B cell (primary cell): ENCODE results near the gene SMIM28. TPM values are rescaled to one million over a fixed set of nuclear protein-coding genes. Genes with fewer than 3 reads are reported as not detected.

ENCODE experiments used
- ATAC-seq: fragments of 200-7000 bp; cut with Tn5 transposase; one replicate; pipeline ENCODE4 v1.10.0; 2021; ENCODE audit warnings: low read depth, mild to moderate bottlenecking, moderate number of reproducible peaks, moderate library complexity
- CTCF ChIA-PET: fragments of 350-600 bp; sonication (Branson Sonifier 250); formaldehyde crosslinking; loops from one replicate; lab custom pipeline; 2021; ENCODE audit warnings: antibody characterized with exemption, inconsistent platforms; lab: Charles Lee
- POLR2A ChIA-PET: fragments of 350-600 bp; sonication (Branson Sonifier 250); formaldehyde crosslinking; loops from one replicate; lab custom pipeline; 2021; ENCODE audit warnings: antibody characterized with exemption; lab: Charles Lee
- DNase-seq: peaks from one replicate; pipeline ENCODE4 v3.0.0; 2013
- H2AFZ ChIP-seq: 2 replicates; pipeline ENCODE4 v1.6.1; 2012; ENCODE audit warnings: mild to moderate bottlenecking, low read depth, low read length; ENCODE audit not compliant: insufficient read depth, poor library complexity, severe bottlenecking
- H3K27ac ChIP-seq, 2 donors: 1 replicate in 1 of 2; 2 replicates in 1 of 2; pipeline ENCODE4 v1.5.1; 2012 to 2013; ENCODE audit warnings: low read length in 2 of 2, mild to moderate bottlenecking in 2 of 2, moderate library complexity in 1 of 2
- H3K27me3 ChIP-seq, 4 experiments: fragments of 200-600 bp in 1 of 4; sonication (generic) in 1 of 4; replicated peaks in 1 of 4; 1 replicate in 2 of 4; 2 replicates in 2 of 4; pipeline versions ENCODE4 v1.6.1 to v1.7.0; 2013 to 2016; ENCODE audit warnings: low read length in 3 of 4, mild to moderate bottlenecking in 2 of 4, mixed read lengths in 1 of 4, moderate library complexity in 1 of 4; ENCODE audit not compliant: insufficient read depth in 4 of 4, control insufficient read depth in 3 of 4; ENCODE audit errors: control extremely low read depth in 1 of 4
- H3K36me3 ChIP-seq, 2 experiments: replicated peaks in 1 of 2; 1 replicate in 1 of 2; 2 replicates in 1 of 2; pipeline versions ENCODE4 v1.6.1 to v1.7.1; 2013; ENCODE audit warnings: low read length in 1 of 2; ENCODE audit not compliant: insufficient read depth in 2 of 2, control insufficient read depth in 1 of 2; ENCODE audit errors: control extremely low read depth in 1 of 2, extremely low read depth in 1 of 2
- H3K4me1 ChIP-seq, 2 donors: fragments of 200-600 bp in 1 of 2; sonication (generic) in 1 of 2; 1 replicate in 1 of 2; 2 replicates in 1 of 2; pipeline versions ENCODE4 v1.5.1 to v1.6.1; 2013 to 2017; ENCODE audit warnings: low read length in 2 of 2; ENCODE audit not compliant: control insufficient read depth in 2 of 2, insufficient read depth in 2 of 2
- H3K4me2 ChIP-seq: replicated peaks from 2 replicates; pipeline ENCODE3; 2012; ENCODE audit warnings: mild to moderate bottlenecking, low read depth, low read length; ENCODE audit not compliant: poor library complexity, severe bottlenecking
- H3K4me3 ChIP-seq, 5 experiments: fragments of 200-600 bp in 1 of 5; sonication (generic) in 1 of 5; 1 replicate in 3 of 5; 2 replicates in 2 of 5; pipeline versions ENCODE4 v1.5.1 to v1.7.0; 2011 to 2016; ENCODE audit warnings: low read length in 4 of 5, mild to moderate bottlenecking in 4 of 5, low read depth in 2 of 5, control low read depth in 1 of 5, moderate library complexity in 1 of 5; ENCODE audit not compliant: insufficient read depth in 1 of 5; ENCODE audit errors: control extremely low read depth in 1 of 5, extremely low read depth in 1 of 5
- H3K79me2 ChIP-seq: fragments of 200-600 bp; sonication (generic); one replicate; pipeline ENCODE4 v1.6.0; 2016; ENCODE audit warnings: low read length; ENCODE audit not compliant: control insufficient read depth, insufficient read depth
- H3K9ac ChIP-seq: fragments of 200-600 bp; sonication (generic); 2 replicates; pipeline ENCODE4 v1.6.1; 2017; ENCODE audit warnings: mild to moderate bottlenecking, low read length, moderate library complexity
- H3K9me3 ChIP-seq, 3 donors: one replicate each; pipeline versions ENCODE4 v1.6.1 to v1.7.1; 2013; ENCODE audit warnings: low read length in 2 of 3; ENCODE audit not compliant: control insufficient read depth in 2 of 3, insufficient read depth in 1 of 3; ENCODE audit errors: control extremely low read depth in 1 of 3
- H4K20me1 ChIP-seq: 2 replicates; pipeline ENCODE4 v1.6.0; 2012; ENCODE audit warnings: mild to moderate bottlenecking, low read length; ENCODE audit not compliant: insufficient read depth, control insufficient read depth, poor library complexity, severe bottlenecking
- H3K27ac Mint-ChIP-seq: one replicate; pipeline ENCODE4 v1.8.0; 2021; ENCODE audit warnings: mixed read lengths
- H3K27me3 Mint-ChIP-seq: one replicate; pipeline ENCODE4 v1.8.0; 2021; ENCODE audit warnings: mixed read lengths
- H3K4me1 Mint-ChIP-seq: one replicate; pipeline ENCODE4 v1.8.0; 2021; ENCODE audit warnings: mixed read lengths
- H3K4me3 Mint-ChIP-seq: one replicate; pipeline ENCODE4 v1.8.0; 2021; ENCODE audit warnings: mixed read lengths
- H3K9me3 Mint-ChIP-seq: one replicate; pipeline ENCODE4 v1.8.0; 2022; ENCODE audit warnings: mixed read lengths; ENCODE audit not compliant: insufficient read depth
- CTCF ChIP-seq: fragments of 200-600 bp; IDR thresholded peaks from one replicate; pipeline ENCODE4 v1.8.0; 2022; ENCODE audit warnings: antibody characterized with exemption, mild to moderate bottlenecking
- EZH2 ChIP-seq: IDR thresholded peaks from 2 replicates; pipeline ENCODE4 v1.6.1; 2012; ENCODE audit warnings: borderline replicate concordance, low read depth, mild to moderate bottlenecking, moderate library complexity, low read length; ENCODE audit not compliant: insufficient read depth, poor library complexity, severe bottlenecking
- WGBS: methylation state at CpG from one replicate; pipeline ENCODE4 v1.1.5; 2013; ENCODE audit warnings: missing lambda C conversion rate; ENCODE audit not compliant: insufficient coverage; 5-methylcytosine and 5-hydroxymethylcytosine counted together
- intact Hi-C: fragments of 100-400 bp; cut with micrococcal nuclease; formaldehyde crosslinking; loops from one replicate; pipeline ENCODE4 v1.10.0; 2022
- polyA plus RNA-seq: library from polyadenylated mRNA; depleted of rRNA; stranded (reverse); fragments of >200 nt; gene quantifications from 2 replicates; pipeline ENCODE4 v1.2.3, GENCODE V29; 2012
- total RNA-seq, 2 donors: library from RNA; stranded (reverse); fragments of 120-200 nt in 1 of 2; gene quantifications; 1 replicate in 1 of 2; 2 replicates in 1 of 2; pipeline versions ENCODE4 v1.2.3 to v1.2.4, GENCODE V29; 2013 to 2022

Gene SMIM28
- total and polyA plus RNA-seq, 2 donors (not counting 1 experiment from before 2014, with no cell fraction given), result not detected

DNA sequence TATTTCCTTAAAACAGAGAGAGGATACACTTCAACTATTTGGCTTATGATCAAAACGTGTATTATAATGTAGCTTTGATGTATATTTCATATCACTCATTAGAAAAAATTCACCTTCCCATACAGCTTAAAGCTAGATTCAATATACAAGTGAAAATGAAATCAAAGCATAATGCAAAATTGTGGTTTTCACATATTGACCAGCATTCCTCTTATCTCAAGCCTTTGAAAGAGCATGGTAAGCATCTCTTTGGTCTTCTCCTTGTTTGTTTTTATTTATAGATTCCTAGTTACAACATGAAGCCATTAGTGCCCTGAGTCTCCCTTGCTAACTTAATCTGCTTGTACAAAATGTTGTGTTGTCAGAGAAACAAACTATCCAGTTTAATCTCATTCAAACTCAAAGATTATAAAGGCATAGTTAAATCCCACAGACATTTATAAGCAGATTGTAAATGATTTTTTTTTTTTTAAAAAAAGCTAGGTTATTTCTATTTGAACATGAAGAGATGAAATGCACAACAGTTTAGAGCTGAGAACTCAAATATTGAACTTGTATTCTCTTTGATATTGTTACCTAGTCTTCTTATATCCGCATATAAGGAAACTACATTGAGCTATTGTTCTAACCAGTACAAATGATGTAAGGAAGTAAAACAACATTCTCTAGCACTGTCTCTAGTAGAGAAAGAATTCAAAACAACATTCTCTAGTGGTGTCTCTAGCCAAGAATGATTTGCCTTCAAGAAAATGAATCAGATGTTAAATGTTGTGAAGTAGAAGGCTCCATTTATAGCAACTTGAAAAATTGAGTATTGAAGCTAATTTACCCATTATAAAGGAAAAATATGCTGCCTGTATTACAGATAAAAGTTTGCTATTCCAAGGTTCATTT lies 31.2 kb upstream of the SMIM28 start:
- no peak overlapping the region for H2AFZ ChIP-seq
- no peak overlapping the region for H3K4me2 ChIP-seq
- no peak for ATAC-seq
- no peak for TF ChIP-seq CTCF
- no peak for TF ChIP-seq EZH2
- ChIA-PET CTCF (interaction anchor here (0.7 kb wide), 1 partner anchor 62 kb away, joined by 3 read pairs; no protein-coding TSS in a partner anchor), POLR2A (no interaction called here)
- no peaks in the 10 kb centered on the region for H3K36me3 ChIP-seq
- H4K20me1 ChIP-seq, result no peaks in the 10 kb centered on the region
- H3K9ac ChIP-seq, result no peak overlapping the region
- no peak overlapping the region for H3K4me3 ChIP-seq
- peaks cover 0 to 4% (median 3%) of the 10 kb centered on the region in 4 experiments for H3K27me3 ChIP-seq
- H3K27me3 Mint-ChIP-seq, result peaks cover 21% of the 10 kb centered on the region
- intact Hi-C loops, result no loop called here
- H3K4me1 Mint-ChIP-seq, result no peaks in the 10 kb centered on the region
- H3K9me3 ChIP-seq, result no peaks in the 10 kb centered on the region
- no peaks in the 10 kb centered on the region for H3K9me3 Mint-ChIP-seq
- no peaks in the 10 kb centered on the region for H3K4me1 ChIP-seq
- WGBS, result no CpG with 5 or more reads among the region's 2 CpGs
- H3K27ac Mint-ChIP-seq, result no peak overlapping the region
- H3K4me3 Mint-ChIP-seq, result no peak overlapping the region
- H3K79me2 ChIP-seq, result no peaks in the 10 kb centered on the region
- H3K27ac ChIP-seq, result no peak overlapping the region
- no peak for DNase-seq

DNA sequence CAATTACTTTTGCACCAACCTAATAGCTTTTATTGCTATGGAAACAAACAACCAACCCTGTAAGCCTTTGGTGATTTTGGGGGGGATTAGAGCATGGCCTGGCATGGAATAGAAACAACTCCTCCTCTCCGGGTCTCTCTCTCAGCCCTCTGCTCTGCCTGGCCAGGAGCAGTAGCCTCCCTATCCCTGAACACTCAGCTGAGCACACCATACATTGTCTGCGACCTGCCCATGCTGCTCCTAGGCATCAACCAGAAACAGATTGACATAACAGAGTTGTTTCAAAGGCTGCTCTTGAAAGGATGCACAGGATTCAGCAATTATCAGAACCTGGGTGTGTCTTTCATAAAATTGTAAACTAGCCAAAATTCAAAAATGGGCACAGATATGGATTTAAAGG lies 29.8 kb upstream of the SMIM28 start:
- Histone ChIP-seq H3K79me2 (no peaks in the 10 kb centered on the region), H4K20me1 (no peaks in the 10 kb centered on the region), H3K4me3 (no peak overlapping the region), H3K36me3 (no peaks in the 10 kb centered on the region), H3K9ac (no peak overlapping the region), H3K4me2 (no peak overlapping the region), H3K27me3 (peaks cover 0 to 4% (median 3%) of the 10 kb centered on the region in 4 experiments), H3K9me3 (no peaks in the 10 kb centered on the region), H3K27ac (no peak overlapping the region), H3K4me1 (no peaks in the 10 kb centered on the region), H2AFZ (no peak overlapping the region)
- intact Hi-C loops, result no loop called here
- H3K9me3 Mint-ChIP-seq, result no peaks in the 10 kb centered on the region
- 87% methylated on average over 2 of the region's 2 CpGs for WGBS
- DNase-seq (no peak), ATAC-seq (no peak)
- no peak for TF ChIP-seq EZH2
- no peak for TF ChIP-seq CTCF
- H3K4me1 Mint-ChIP-seq, result no peaks in the 10 kb centered on the region
- ChIA-PET CTCF (no interaction called here), POLR2A (no interaction called here)
- H3K27me3 Mint-ChIP-seq, result peaks cover 18% of the 10 kb centered on the region
- H3K27ac Mint-ChIP-seq, result no peak overlapping the region
- H3K4me3 Mint-ChIP-seq, result no peak overlapping the region
